Fibroblast of mammary gland (primary cell): ENCODE measurements around the gene IFNAR2.

Experiments
- DNase-seq: peaks from one replicate; pipeline ENCODE4 v3.0.0-alpha.2; 2010; ENCODE audit warnings: low read depth
- H3K4me3 ChIP-seq: 2 replicates; pipeline ENCODE4 v1.5.1; 2011; ENCODE audit warnings: low read depth, mild to moderate bottlenecking, low read length, moderate library complexity; ENCODE audit not compliant: control insufficient read depth
- CTCF ChIP-seq: conservative IDR thresholded peaks from 2 replicates; pipeline ENCODE4 v1.5.1; 2011; ENCODE audit warnings: low read depth, low read length, inconsistent platforms; ENCODE audit not compliant: control insufficient read depth, insufficient read depth

The IFNAR2 gene

GRCh38 chr21:33198346-33199099 lies 31.2 kb upstream of the IFNAR2 start:
- no peak overlapping the region for H3K4me3 ChIP-seq

GRCh38 chr21:33199100-33199464 lies 30.7 kb upstream of the IFNAR2 start:
- TF ChIP-seq CTCF = no peak
- no peak for DNase-seq
- no peak overlapping the region for H3K4me3 ChIP-seq

More at GRCh38 chr21:33198346-33199099, 31.2 kb upstream of the IFNAR2 start:
- DNase-seq = peak; percentile 37
- no peak for TF ChIP-seq CTCF

- TF ChIP-seq CTCF = peak; percentile 81
- peak; percentile 95 for DNase-seq
- H3K4me3 ChIP-seq = no peak overlapping the region
Measured at GRCh38 chr21:33199516-33200217, 30.1 kb upstream of the IFNAR2 start.

- no peak for TF ChIP-seq CTCF
- no peak for DNase-seq
- no peak overlapping the region for H3K4me3 ChIP-seq
Measured at GRCh38 chr21:33201956-33202355, 27.8 kb upstream of the IFNAR2 start.

- no peak for TF ChIP-seq CTCF
- no peak for DNase-seq
- H3K4me3 ChIP-seq = no peak overlapping the region
Measured at GRCh38 chr21:33202464-33203363, 27.0 kb upstream of the IFNAR2 start.

GRCh38 chr21:33203371-33203724 lies 26.4 kb upstream of the IFNAR2 start:
- no peak for TF ChIP-seq CTCF
- H3K4me3 ChIP-seq = no peak overlapping the region
- no peak for DNase-seq
